EL (cell line): ENCODE results near the gene PDCD4.

Experiments used
- DNase-seq: peaks from one replicate; pipeline ENCODE4 v3.0.0-alpha.2; 2016

Gene PDCD4

GRCh38 chr10:110927461-110927860 is 55.7 kb downstream of the PDCD4 start:
- DNase-seq, result no peak

- no peak for DNase-seq
These were observed 60.1 kb downstream of the PDCD4 start for GRCh38 chr10:110931769-110932381.

- no peak for DNase-seq
These were observed 60.9 kb downstream of the PDCD4 start for GRCh38 chr10:110932505-110933180.

- no peak for DNase-seq
These were observed 65.0 kb downstream of the PDCD4 start for GRCh38 chr10:110936757-110937156.

GRCh38 chr10:110939419-110939818 is 67.7 kb downstream of the PDCD4 start:
- no peak for DNase-seq

GRCh38 chr10:110944792-110945396 is 73.2 kb downstream of the PDCD4 start:
- no peak for DNase-seq

- DNase-seq, result no peak
These were observed 74.8 kb downstream of the PDCD4 start for GRCh38 chr10:110946496-110946895.

- DNase-seq, result peak; percentile 61
These were observed 75.4 kb downstream of the PDCD4 start for GRCh38 chr10:110947061-110947595.
